ENCODE results near the gene TTC21A.
"Not testable (repeated sequence)": the region's sequence is repeated elsewhere in the genome, so short reads cannot be mapped to it uniquely, and the experiment has no call there.

TTC21A gene

GRCh38 chr3:39150803-39151631 is 43.5 kb downstream of the TTC21A start:
- no peak for DNase-seq (ENCODE audit: low read depth)

- DNase-seq (ENCODE audit: low read depth), result no peak
Measured at GRCh38 chr3:39153977-39154279, 46.4 kb downstream of the TTC21A start.

- DNase-seq (ENCODE audit: low read depth), result no peak
Measured at GRCh38 chr3:39154280-39155021, 47.0 kb downstream of the TTC21A start.

GRCh38 chr3:39156421-39156820 is 48.9 kb downstream of the TTC21A start:
- DNase-seq (ENCODE audit: low read depth), result no peak

- no peak for DNase-seq (ENCODE audit: low read depth)
Measured at GRCh38 chr3:39157359-39157758, 49.9 kb downstream of the TTC21A start.

GRCh38 chr3:39158148-39158715 is 50.8 kb downstream of the TTC21A start:
- no peak for DNase-seq (ENCODE audit: low read depth)

GRCh38 chr3:39164414-39164813 is 56.9 kb downstream of the TTC21A start:
- DNase-seq (ENCODE audit: low read depth), result no peak

GRCh38 chr3:39165518-39165917 is 58.0 kb downstream of the TTC21A start:
- DNase-seq (ENCODE audit: low read depth), result no peak

- no peak for DNase-seq (ENCODE audit: low read depth)
Measured at GRCh38 chr3:39166134-39166710, 58.7 kb downstream of the TTC21A start.

GRCh38 chr3:39166932-39167532 is 59.6 kb downstream of the TTC21A start:
- DNase-seq (ENCODE audit: low read depth), result no peak

- DNase-seq (ENCODE audit: low read depth), result no peak
Measured at GRCh38 chr3:39168156-39168780, 60.8 kb downstream of the TTC21A start.

- DNase-seq (ENCODE audit: low read depth), result no peak
Measured at GRCh38 chr3:39169712-39170111, 62.2 kb downstream of the TTC21A start.

GRCh38 chr3:39170461-39170860 is 63.0 kb downstream of the TTC21A start:
- no peak for DNase-seq (ENCODE audit: low read depth)

GRCh38 chr3:39170877-39171276 is 63.4 kb downstream of the TTC21A start:
- not testable (repeated sequence) for DNase-seq (ENCODE audit: low read depth)

GRCh38 chr3:39171860-39172259 is 64.4 kb downstream of the TTC21A start:
- no peak for DNase-seq (ENCODE audit: low read depth)

GRCh38 chr3:39173318-39174125 is 66.0 kb downstream of the TTC21A start:
- DNase-seq (ENCODE audit: low read depth), result no peak

- no peak for DNase-seq (ENCODE audit: low read depth)
Measured at GRCh38 chr3:39176025-39176714, 68.7 kb downstream of the TTC21A start.

- DNase-seq (ENCODE audit: low read depth), result peak; percentile 33
Measured at GRCh38 chr3:39177708-39178332, 70.3 kb downstream of the TTC21A start.

- DNase-seq (ENCODE audit: low read depth), result no peak
Measured at GRCh38 chr3:39178553-39178952, 71.1 kb downstream of the TTC21A start.

GRCh38 chr3:39180183-39180545 is 72.7 kb downstream of the TTC21A start:
- no peak for DNase-seq (ENCODE audit: low read depth)

Data from stimulated activated CD8-positive, alpha-beta memory T cell treated with anti-CD3 and anti-CD28 coated beads, Interleukin-15, amount 100 ng/mL, for 24 hours (primary cell).